Large intestine (tissue), 3 donors: ENCODE measurements around the gene LRCH3. TPM values are rescaled to one million over a fixed set of nuclear protein-coding genes. Genes with fewer than 3 reads are reported as not detected.

Experiments used
- DNase-seq, 2 donors: peaks; one replicate each; pipeline versions ENCODE4 v3.0.0 to v3.0.0-alpha.2; 2013
- H3K27ac ChIP-seq: one replicate; pipeline ENCODE4 v1.5.1; 2013; ENCODE audit warnings: low read length
- H3K27me3 ChIP-seq: 2 replicates; pipeline ENCODE4 v1.6.1; 2013; ENCODE audit warnings: low read length; ENCODE audit not compliant: control insufficient read depth, insufficient read depth
- H3K36me3 ChIP-seq: 2 replicates; pipeline ENCODE4 v1.6.1; 2013; ENCODE audit warnings: low read length; ENCODE audit not compliant: control insufficient read depth, insufficient read depth
- H3K4me1 ChIP-seq: one replicate; pipeline ENCODE4 v1.6.1; 2013; ENCODE audit warnings: low read length; ENCODE audit not compliant: control insufficient read depth, insufficient read depth
- H3K4me3 ChIP-seq: one replicate; pipeline ENCODE4 v1.5.1; 2013; ENCODE audit warnings: low read length
- H3K9me3 ChIP-seq: one replicate; pipeline ENCODE4 v1.6.1; 2013; ENCODE audit warnings: mild to moderate bottlenecking, low read depth, low read length, moderate library complexity; ENCODE audit not compliant: control insufficient read depth
- WGBS: methylation state at CpG from one replicate; pipeline ENCODE4 v1.1.5; 2013; ENCODE audit warnings: low lambda C conversion rate; ENCODE audit not compliant: insufficient coverage; 5-methylcytosine and 5-hydroxymethylcytosine counted together
- polyA plus RNA-seq: library from polyadenylated mRNA; unstranded; fragments of 120-200 nt; gene quantifications from one replicate; pipeline ENCODE4 v1.2.1, GENCODE V29; 2013

The LRCH3 gene
- polyA plus RNA-seq, 1 donor = 40.6 TPM

- Histone ChIP-seq H3K9me3 (no peaks in the 10 kb centered on the region), H3K4me3 (no peak overlapping the region), H3K27ac (no peak overlapping the region), H3K4me1 (no peaks in the 10 kb centered on the region), H3K27me3 (no peaks in the 10 kb centered on the region), H3K36me3 (peaks cover 52% of the 10 kb centered on the region)
- no peak for DNase-seq
- 80% methylated on average over 2 of the region's 8 CpGs for WGBS
Measured at GRCh38 chr3:197833930-197834715, 43.1 kb downstream of the LRCH3 start.

- Histone ChIP-seq H3K27me3 (no peaks in the 10 kb centered on the region), H3K4me1 (no peaks in the 10 kb centered on the region), H3K4me3 (no peak overlapping the region), H3K36me3 (peaks cover 57% of the 10 kb centered on the region), H3K9me3 (no peaks in the 10 kb centered on the region), H3K27ac (no peak overlapping the region)
- WGBS = no CpG with 5 or more reads among the region's 5 CpGs
- no peak for DNase-seq
Measured at GRCh38 chr3:197835509-197835908, 44.5 kb downstream of the LRCH3 start.

- Histone ChIP-seq H3K4me1 (no peaks in the 10 kb centered on the region), H3K27ac (no peak overlapping the region), H3K9me3 (no peaks in the 10 kb centered on the region), H3K27me3 (no peaks in the 10 kb centered on the region), H3K4me3 (no peak overlapping the region), H3K36me3 (peaks cover 59% of the 10 kb centered on the region)
- no peak for DNase-seq
Measured at GRCh38 chr3:197836244-197836643, 45.2 kb downstream of the LRCH3 start.

GRCh38 chr3:197837282-197837681, 46.2 kb downstream of the LRCH3 start:
- peaks cover 61% of the 10 kb centered on the region for H3K36me3 ChIP-seq
- WGBS = 100% methylated on average over 2 of the region's 2 CpGs

GRCh38 chr3:197841789-197842188, 50.7 kb downstream of the LRCH3 start:
- DNase-seq = no peak
- Histone ChIP-seq H3K9me3 (no peaks in the 10 kb centered on the region), H3K27ac (no peak overlapping the region), H3K27me3 (no peaks in the 10 kb centered on the region), H3K36me3 (peaks cover 72% of the 10 kb centered on the region), H3K4me1 (no peaks in the 10 kb centered on the region), H3K4me3 (no peak overlapping the region)
- no CpG with 5 or more reads among the region's 5 CpGs for WGBS

More at GRCh38 chr3:197837282-197837681, 46.2 kb downstream of the LRCH3 start:
- Histone ChIP-seq H3K4me1 (no peaks in the 10 kb centered on the region), H3K4me3 (no peak overlapping the region), H3K9me3 (no peaks in the 10 kb centered on the region), H3K27ac (no peak overlapping the region), H3K27me3 (no peaks in the 10 kb centered on the region)
- no peak for DNase-seq

- no peak for DNase-seq
- Histone ChIP-seq H3K4me1 (no peaks in the 10 kb centered on the region), H3K9me3 (no peaks in the 10 kb centered on the region), H3K36me3 (peaks cover 58% of the 10 kb centered on the region), H3K27ac (no peak overlapping the region), H3K4me3 (no peak overlapping the region), H3K27me3 (no peaks in the 10 kb centered on the region)
- 83% methylated on average over 2 of the region's 3 CpGs for WGBS
Measured at GRCh38 chr3:197846491-197846890, 55.4 kb downstream of the LRCH3 start.

- H3K9me3 ChIP-seq = no peaks in the 10 kb centered on the region
- H3K27ac ChIP-seq = no peak overlapping the region
- no peaks in the 10 kb centered on the region for H3K4me1 ChIP-seq
- WGBS = 31% methylated on average over 2 of the region's 8 CpGs
- H3K4me3 ChIP-seq = no peak overlapping the region
- H3K36me3 ChIP-seq = peaks cover 55% of the 10 kb centered on the region
- peak in 1 of 2 donors; percentile 50 for DNase-seq
- H3K27me3 ChIP-seq = no peaks in the 10 kb centered on the region
Measured at GRCh38 chr3:197847866-197848401, 56.9 kb downstream of the LRCH3 start.

- Histone ChIP-seq H3K36me3 (peaks cover 44% of the 10 kb centered on the region), H3K4me1 (no peaks in the 10 kb centered on the region), H3K27ac (no peak overlapping the region), H3K9me3 (no peaks in the 10 kb centered on the region), H3K4me3 (no peak overlapping the region), H3K27me3 (no peaks in the 10 kb centered on the region)
- DNase-seq = peak in 1 of 2 donors; percentile 5
- WGBS = 79% methylated on average over 4 of the region's 8 CpGs
Measured at GRCh38 chr3:197854596-197855343, 63.7 kb downstream of the LRCH3 start.

GRCh38 chr3:197855571-197855970, 64.5 kb downstream of the LRCH3 start:
- Histone ChIP-seq H3K4me3 (no peak overlapping the region), H3K27me3 (no peaks in the 10 kb centered on the region), H3K27ac (no peak overlapping the region), H3K36me3 (peaks cover 46% of the 10 kb centered on the region), H3K9me3 (no peaks in the 10 kb centered on the region), H3K4me1 (no peaks in the 10 kb centered on the region)
- no peak for DNase-seq
- WGBS = 97% methylated on average over 8 of the region's 9 CpGs

- Histone ChIP-seq H3K27ac (no peak overlapping the region), H3K27me3 (no peaks in the 10 kb centered on the region), H3K9me3 (no peaks in the 10 kb centered on the region), H3K4me1 (no peaks in the 10 kb centered on the region), H3K36me3 (peaks cover 44% of the 10 kb centered on the region), H3K4me3 (no peak overlapping the region)
- DNase-seq = no peak
- 100% methylated on average over 1 of the region's 8 CpGs for WGBS
Measured at GRCh38 chr3:197856199-197856816, 65.3 kb downstream of the LRCH3 start.
